Dermis blood vessel endothelial cell (primary cell): ENCODE results near the gene ZNF639. TPM values are rescaled to one million over a fixed set of nuclear protein-coding genes. Genes with fewer than 3 reads are reported as not detected.

ENCODE experiments used
- total RNA-seq: library from RNA; depleted of rRNA; stranded (reverse); fragments of >200 nt; gene quantifications from 2 replicates; pipeline ENCODE4 v1.2.3, GENCODE V29; 2014

ZNF639 gene
- total RNA-seq, 1 donor from 2014 or later = 61.9 TPM

Other genes starting within 250 kb of the ZNF639 start
- 55.6 and 70.8 TPM in 2 replicates for gene PIK3CA, start 174.7 kb upstream of the ZNF639 start, total RNA-seq
- gene KCNMB3, start 71.9 kb upstream of the ZNF639 start, total RNA-seq = 2.6 and 3.9 TPM in 2 replicates
- gene MFN1, start 24.7 kb downstream of the ZNF639 start, total RNA-seq = 53.6 and 58.7 TPM in 2 replicates
- gene GNB4, start 128.4 kb downstream of the ZNF639 start, total RNA-seq = 70.5 and 93.4 TPM in 2 replicates
- 73.7 and 75.9 TPM in 2 replicates for gene ACTL6A, start 239.9 kb downstream of the ZNF639 start, total RNA-seq